Fibroblast of the aortic adventitia (primary cell): ENCODE measurements around the gene HSPG2. TPM values are rescaled to one million over a fixed set of nuclear protein-coding genes. Genes with fewer than 3 reads are reported as not detected.

Experiments used
- DNase-seq: peaks from one replicate; pipeline ENCODE4 v3.0.0-alpha.2; 2010; ENCODE audit warnings: low read depth
- H3K4me3 ChIP-seq: 2 replicates; pipeline ENCODE4 v1.5.1; 2011; ENCODE audit warnings: low read depth, mild to moderate bottlenecking, control low read depth, low read length, moderate library complexity
- total RNA-seq: library from RNA; depleted of rRNA; stranded (reverse); fragments of >200 nt; gene quantifications from 2 replicates; pipeline ENCODE4 v1.2.3, GENCODE V29; 2012; ENCODE audit warnings: low replicate concordance
- TF ChIP-seq, protein P1 (sequence below): IDR thresholded peaks from 2 replicates; pipeline ENCODE4 v1.5.1; 2011; ENCODE audit warnings: mild to moderate bottlenecking, low read length, control low read depth, inconsistent platforms; ENCODE audit not compliant: insufficient read depth

The HSPG2 gene
- total RNA-seq, 1 donor = 164 TPM

GRCh38 chr1:21899987-21900386, 37.1 kb downstream of the HSPG2 start:
- peak; percentile 61 for DNase-seq
- TF ChIP-seq, protein P1, sequence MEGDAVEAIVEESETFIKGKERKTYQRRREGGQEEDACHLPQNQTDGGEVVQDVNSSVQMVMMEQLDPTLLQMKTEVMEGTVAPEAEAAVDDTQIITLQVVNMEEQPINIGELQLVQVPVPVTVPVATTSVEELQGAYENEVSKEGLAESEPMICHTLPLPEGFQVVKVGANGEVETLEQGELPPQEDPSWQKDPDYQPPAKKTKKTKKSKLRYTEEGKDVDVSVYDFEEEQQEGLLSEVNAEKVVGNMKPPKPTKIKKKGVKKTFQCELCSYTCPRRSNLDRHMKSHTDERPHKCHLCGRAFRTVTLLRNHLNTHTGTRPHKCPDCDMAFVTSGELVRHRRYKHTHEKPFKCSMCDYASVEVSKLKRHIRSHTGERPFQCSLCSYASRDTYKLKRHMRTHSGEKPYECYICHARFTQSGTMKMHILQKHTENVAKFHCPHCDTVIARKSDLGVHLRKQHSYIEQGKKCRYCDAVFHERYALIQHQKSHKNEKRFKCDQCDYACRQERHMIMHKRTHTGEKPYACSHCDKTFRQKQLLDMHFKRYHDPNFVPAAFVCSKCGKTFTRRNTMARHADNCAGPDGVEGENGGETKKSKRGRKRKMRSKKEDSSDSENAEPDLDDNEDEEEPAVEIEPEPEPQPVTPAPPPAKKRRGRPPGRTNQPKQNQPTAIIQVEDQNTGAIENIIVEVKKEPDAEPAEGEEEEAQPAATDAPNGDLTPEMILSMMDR = no peak
- H3K4me3 ChIP-seq = no peak overlapping the region

- TF ChIP-seq, protein P1 = no peak
- DNase-seq = no peak
- H3K4me3 ChIP-seq = no peak overlapping the region
Observed at GRCh38 chr1:21899267-21899810, 37.8 kb downstream of the HSPG2 start.

DNA sequence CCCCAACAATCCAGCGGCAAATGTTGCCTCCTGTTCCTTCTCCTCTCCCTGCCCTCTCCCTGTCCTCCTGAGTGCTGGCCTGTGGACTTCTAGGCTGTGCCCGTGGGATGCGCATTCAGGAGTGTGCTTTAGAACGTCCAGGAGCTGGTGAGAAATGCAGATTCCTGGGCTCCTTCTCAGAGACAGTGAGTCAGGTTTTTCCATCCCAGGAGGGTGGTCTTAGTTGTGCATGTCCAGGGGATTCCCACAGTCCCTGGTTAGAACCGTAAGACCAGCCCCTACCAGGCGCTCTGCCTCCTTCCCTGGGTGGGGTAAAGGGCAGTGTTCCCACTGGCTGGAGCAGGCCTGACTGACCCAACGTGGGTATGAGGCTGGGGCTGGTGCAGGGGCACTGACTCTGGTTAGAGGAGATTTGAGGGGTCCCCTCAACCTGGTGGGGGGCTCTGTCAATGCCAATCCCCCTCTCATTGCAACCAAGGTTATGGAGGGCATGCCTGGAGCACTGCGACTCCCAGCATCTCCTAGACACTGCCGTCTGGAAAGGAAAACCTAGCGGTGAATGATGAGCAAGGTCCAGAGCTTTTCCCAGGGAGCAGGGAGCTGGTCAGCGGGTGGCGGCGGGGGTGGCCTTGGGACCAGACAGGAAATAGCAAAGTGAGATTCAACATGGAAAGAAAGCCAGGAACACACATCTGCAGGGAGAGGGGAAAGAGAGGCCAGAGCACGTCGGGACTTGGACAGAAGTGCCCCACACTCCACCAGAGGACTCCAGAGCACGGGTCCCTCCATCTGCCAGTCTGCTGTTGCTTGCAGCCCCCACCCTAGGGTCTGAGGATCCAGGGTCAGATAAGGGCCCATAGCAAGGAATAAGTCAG, 38.5 kb downstream of the HSPG2 start:
- TF ChIP-seq, protein P1 = peak; percentile 8
- no peak overlapping the region for H3K4me3 ChIP-seq
- peak; percentile 52 for DNase-seq

- no peak overlapping the region for H3K4me3 ChIP-seq
- TF ChIP-seq, protein P1 = no peak
- no peak for DNase-seq
Observed at GRCh38 chr1:21897844-21898243, 39.3 kb downstream of the HSPG2 start.

- peak; percentile 55 for DNase-seq
- TF ChIP-seq, protein P1 = no peak
- no peak overlapping the region for H3K4me3 ChIP-seq
Observed at GRCh38 chr1:21896652-21897532, 40.2 kb downstream of the HSPG2 start.

GRCh38 chr1:21896026-21896425, 41.1 kb downstream of the HSPG2 start:
- TF ChIP-seq, protein P1 = no peak
- DNase-seq = no peak
- H3K4me3 ChIP-seq = no peak overlapping the region
